Peyer's patch (tissue), 4 donors: ENCODE data around the gene FAM229A.

ENCODE experiments used
- CTCF ChIP-seq, 6 experiments: fragments of 450-650 bp in 4 of 6; fragments of 200-600 bp in 2 of 6; sonication (generic) in 1 of 6; IDR thresholded peaks; one replicate each; pipeline ENCODE4 v1.5.1; 2017 to 2019; ENCODE audit warnings: antibody characterized with exemption in 6 of 6, mild to moderate bottlenecking in 3 of 6, moderate library complexity in 1 of 6
- POLR2A ChIP-seq, 2 donors: fragments of 450-650 bp; IDR thresholded peaks; one replicate each; pipeline ENCODE4 v1.5.1; 2017; ENCODE audit warnings: antibody characterized with exemption in 2 of 2, mild to moderate bottlenecking in 2 of 2, moderate library complexity in 2 of 2

DNA sequence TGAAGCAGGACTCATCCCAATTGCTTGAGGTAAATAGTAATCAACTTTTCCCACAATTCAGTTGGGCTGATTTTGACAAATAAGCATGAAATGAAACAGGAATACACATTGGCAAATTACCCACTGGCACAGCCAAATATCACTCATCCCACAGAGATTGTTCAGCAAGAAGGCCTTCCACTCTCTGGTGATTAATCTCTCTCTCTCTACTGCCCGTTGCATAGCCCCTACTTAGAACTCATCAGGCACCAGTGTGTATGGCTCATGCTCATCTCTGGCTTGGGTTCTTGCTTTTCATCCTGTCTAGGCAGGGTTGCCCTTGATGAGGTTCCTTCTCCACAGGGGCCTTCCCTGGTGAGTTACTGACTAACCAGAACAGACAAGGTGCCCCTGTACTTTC lies 30.9 kb upstream of the FAM229A start:
- TF ChIP-seq CTCF (IDR thresholded peaks at IDR 0.05) (no peak), POLR2A (IDR thresholded peaks at IDR 0.05) (no peak)
